Tibial artery (tissue), 4 donors: ENCODE data around the gene ACOX3.
"Not testable (repeated sequence)": the region's sequence is repeated elsewhere in the genome, so short reads cannot be mapped to it uniquely, and the experiment has no call there.

ENCODE experiments used
- DNase-seq, 2 donors: peaks; one replicate each; pipeline ENCODE4 v3.0.0-alpha.2; 2019
- H3K27ac ChIP-seq, 2 donors: fragments of 200-600 bp; sonication (generic) in 1 of 2; 1 replicate in 1 of 2; 2 replicates in 1 of 2; pipeline ENCODE4 v1.5.1; 2018 to 2019; ENCODE audit warnings: mild to moderate bottlenecking in 1 of 2
- H3K27me3 ChIP-seq, 2 donors: fragments of 200-600 bp; sonication (generic) in 1 of 2; one replicate each; pipeline versions ENCODE4 v1.5.1 to v1.6.0; 2016 to 2019
- H3K36me3 ChIP-seq, 3 donors: fragments of 200-600 bp; sonication (generic) in 2 of 3; one replicate each; pipeline ENCODE4 v1.5.1; 2016 to 2019; ENCODE audit warnings: mild to moderate bottlenecking in 2 of 3
- H3K4me1 ChIP-seq, 4 donors: fragments of 200-600 bp; sonication (generic) in 2 of 4; 1 replicate in 3 of 4; 2 replicates in 1 of 4; pipeline ENCODE4 v1.5.1; 2016 to 2019
- H3K4me3 ChIP-seq, 2 donors: fragments of 200-600 bp; sonication (generic) in 1 of 2; 1 replicate in 1 of 2; 2 replicates in 1 of 2; pipeline ENCODE4 v1.5.1; 2018 to 2019; ENCODE audit warnings: mild to moderate bottlenecking in 2 of 2
- H3K9me3 ChIP-seq, 3 donors: fragments of 200-600 bp; sonication (generic) in 1 of 3; one replicate each; pipeline ENCODE4 v1.5.1; 2016 to 2019
- intact Hi-C: fragments of 100-400 bp; cut with DNase I; formaldehyde crosslinking; loops from one replicate; pipeline ENCODE4 v1.15.0; 2023; ENCODE audit warnings: low total_unique reads
- TF ChIP-seq, protein P1 (sequence below), 2 experiments: fragments of 200-600 bp in 1 of 2; fragments of 450-650 bp in 1 of 2; IDR thresholded peaks; one replicate each; pipeline ENCODE4 v1.5.1; 2017 to 2019; ENCODE audit warnings: antibody characterized with exemption in 2 of 2, mild to moderate bottlenecking in 1 of 2, moderate library complexity in 1 of 2

Gene ACOX3

GRCh38 chr4:8388528-8388870 is 52.0 kb downstream of the ACOX3 start:
- TF ChIP-seq, protein P1, sequence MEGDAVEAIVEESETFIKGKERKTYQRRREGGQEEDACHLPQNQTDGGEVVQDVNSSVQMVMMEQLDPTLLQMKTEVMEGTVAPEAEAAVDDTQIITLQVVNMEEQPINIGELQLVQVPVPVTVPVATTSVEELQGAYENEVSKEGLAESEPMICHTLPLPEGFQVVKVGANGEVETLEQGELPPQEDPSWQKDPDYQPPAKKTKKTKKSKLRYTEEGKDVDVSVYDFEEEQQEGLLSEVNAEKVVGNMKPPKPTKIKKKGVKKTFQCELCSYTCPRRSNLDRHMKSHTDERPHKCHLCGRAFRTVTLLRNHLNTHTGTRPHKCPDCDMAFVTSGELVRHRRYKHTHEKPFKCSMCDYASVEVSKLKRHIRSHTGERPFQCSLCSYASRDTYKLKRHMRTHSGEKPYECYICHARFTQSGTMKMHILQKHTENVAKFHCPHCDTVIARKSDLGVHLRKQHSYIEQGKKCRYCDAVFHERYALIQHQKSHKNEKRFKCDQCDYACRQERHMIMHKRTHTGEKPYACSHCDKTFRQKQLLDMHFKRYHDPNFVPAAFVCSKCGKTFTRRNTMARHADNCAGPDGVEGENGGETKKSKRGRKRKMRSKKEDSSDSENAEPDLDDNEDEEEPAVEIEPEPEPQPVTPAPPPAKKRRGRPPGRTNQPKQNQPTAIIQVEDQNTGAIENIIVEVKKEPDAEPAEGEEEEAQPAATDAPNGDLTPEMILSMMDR (IDR thresholded peaks at IDR 0.05): no peak
- intact Hi-C loops: no loop called here
- no peaks in the 10 kb centered on the region for H3K9me3 ChIP-seq
- H3K36me3 ChIP-seq: peaks cover 50 to 95% (median 65%) of the 10 kb centered on the region in 3 donors
- no peak overlapping the region for H3K27ac ChIP-seq
- H3K4me3 ChIP-seq: no peak overlapping the region
- no peak for DNase-seq
- H3K4me1 ChIP-seq: peaks cover 0 to 13% (median 0%) of the 10 kb centered on the region in 4 donors
- H3K27me3 ChIP-seq: no peaks in the 10 kb centered on the region

GRCh38 chr4:8387615-8388527 is 52.7 kb downstream of the ACOX3 start:
- Histone ChIP-seq H3K27ac (no peak overlapping the region), H3K36me3 (peaks cover 50 to 98% (median 68%) of the 10 kb centered on the region in 3 donors), H3K27me3 (no peaks in the 10 kb centered on the region), H3K4me1 (peaks cover 0 to 7% (median 0%) of the 10 kb centered on the region in 4 donors), H3K4me3 (no peak overlapping the region), H3K9me3 (no peaks in the 10 kb centered on the region)
- DNase-seq: no peak
- intact Hi-C loops: no loop called here
- TF ChIP-seq, protein P1 (IDR thresholded peaks at IDR 0.05): no peak

DNA sequence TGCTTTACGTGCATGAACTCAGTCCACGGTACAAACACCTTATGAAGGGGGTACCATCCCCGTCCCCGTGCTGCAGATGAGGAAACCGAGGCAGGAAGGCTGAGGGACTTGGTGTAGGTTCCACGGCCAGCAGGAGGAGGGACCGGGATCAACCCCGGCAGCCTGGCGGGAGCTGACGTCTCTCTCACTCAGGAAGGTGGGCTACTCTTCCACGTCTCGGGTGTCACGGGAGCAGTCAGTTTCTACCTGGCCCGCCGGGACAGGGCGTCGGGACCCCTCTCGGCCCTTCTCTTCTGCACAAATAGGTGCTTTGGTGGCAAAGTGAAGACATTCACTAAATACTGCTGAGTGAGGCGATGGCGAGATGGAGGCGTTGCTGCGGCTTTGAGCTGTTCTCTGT is 53.3 kb downstream of the ACOX3 start:
- peaks cover 0 to 2% (median 0%) of the 10 kb centered on the region in 4 donors for H3K4me1 ChIP-seq
- no peak overlapping the region for H3K4me3 ChIP-seq
- no peaks in the 10 kb centered on the region for H3K27me3 ChIP-seq
- H3K36me3 ChIP-seq: peaks cover 49 to 96% (median 67%) of the 10 kb centered on the region in 3 donors
- intact Hi-C loops: no loop called here
- TF ChIP-seq, protein P1 (IDR thresholded peaks at IDR 0.05): no peak
- H3K9me3 ChIP-seq: no peaks in the 10 kb centered on the region
- no peak for DNase-seq
- H3K27ac ChIP-seq: no peak overlapping the region

DNA sequence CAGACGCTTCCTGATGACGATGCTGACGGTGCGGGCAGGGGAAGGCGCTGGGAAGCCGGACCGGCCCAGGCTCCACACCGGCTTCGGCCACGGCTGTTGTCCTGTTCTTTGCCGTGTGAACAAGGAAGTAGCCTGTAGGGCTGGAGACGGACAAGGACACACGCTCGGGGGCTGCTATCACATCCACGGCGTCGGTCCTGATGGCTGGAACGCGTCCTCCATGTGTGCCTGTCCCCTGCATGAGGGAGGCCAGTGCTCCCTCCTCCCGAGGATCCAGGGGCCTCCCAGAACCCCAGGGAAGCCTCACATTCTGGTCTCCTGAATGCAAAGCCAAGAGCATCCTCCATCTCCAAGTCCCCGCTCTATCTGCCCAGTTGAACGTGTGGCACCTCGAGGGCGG is 53.8 kb downstream of the ACOX3 start:
- peaks cover 46 to 96% (median 66%) of the 10 kb centered on the region in 3 donors for H3K36me3 ChIP-seq
- TF ChIP-seq, protein P1 (IDR thresholded peaks at IDR 0.05): no peak
- DNase-seq: no peak
- intact Hi-C loops: no loop called here
- no peak overlapping the region for H3K27ac ChIP-seq
- no peaks in the 10 kb centered on the region for H3K27me3 ChIP-seq
- no peaks in the 10 kb centered on the region for H3K4me1 ChIP-seq
- no peak overlapping the region for H3K4me3 ChIP-seq
- H3K9me3 ChIP-seq: no peaks in the 10 kb centered on the region

GRCh38 chr4:8386131-8386530 is 54.4 kb downstream of the ACOX3 start:
- H3K4me3 ChIP-seq, H3K27me3 ChIP-seq, H3K27ac ChIP-seq, H3K4me1 ChIP-seq, DNase-seq, H3K9me3 ChIP-seq, intact Hi-C loops: not testable (repeated sequence)
- peaks cover 47 to 96% (median 67%) of the 10 kb centered on the region in 3 donors for H3K36me3 ChIP-seq

GRCh38 chr4:8385611-8386010 is 54.9 kb downstream of the ACOX3 start:
- Histone ChIP-seq H3K36me3 (peaks cover 52 to 97% (median 67%) of the 10 kb centered on the region in 3 donors), H3K4me3 (no peak overlapping the region), H3K27ac (no peak overlapping the region), H3K27me3 (no peaks in the 10 kb centered on the region), H3K9me3 (no peaks in the 10 kb centered on the region), H3K4me1 (no peaks in the 10 kb centered on the region)
- intact Hi-C loops: no loop called here
- no peak for DNase-seq
- TF ChIP-seq, protein P1 (IDR thresholded peaks at IDR 0.05): no peak
